Liver (tissue), 2 donors: ENCODE data around the gene ERVK3-1.

Experiments
- YY1 ChIP-seq: IDR thresholded peaks from 2 replicates; pipeline ENCODE4 v1.6.1; 2016; ENCODE audit warnings: antibody characterized with exemption, mild to moderate bottlenecking
- TF ChIP-seq, protein P1 (sequence below): fragments of 150-350 bp; IDR thresholded peaks from 2 replicates; pipeline ENCODE4 v1.5.1; 2017; ENCODE audit warnings: improper control_type of control experiment, low read depth, low read length; ENCODE audit not compliant: missing input control
- donor health status: healthy.

GRCh38 chr19:58336216-58336615 is 31.0 kb downstream of the ERVK3-1 start:
- TF ChIP-seq, protein P1, sequence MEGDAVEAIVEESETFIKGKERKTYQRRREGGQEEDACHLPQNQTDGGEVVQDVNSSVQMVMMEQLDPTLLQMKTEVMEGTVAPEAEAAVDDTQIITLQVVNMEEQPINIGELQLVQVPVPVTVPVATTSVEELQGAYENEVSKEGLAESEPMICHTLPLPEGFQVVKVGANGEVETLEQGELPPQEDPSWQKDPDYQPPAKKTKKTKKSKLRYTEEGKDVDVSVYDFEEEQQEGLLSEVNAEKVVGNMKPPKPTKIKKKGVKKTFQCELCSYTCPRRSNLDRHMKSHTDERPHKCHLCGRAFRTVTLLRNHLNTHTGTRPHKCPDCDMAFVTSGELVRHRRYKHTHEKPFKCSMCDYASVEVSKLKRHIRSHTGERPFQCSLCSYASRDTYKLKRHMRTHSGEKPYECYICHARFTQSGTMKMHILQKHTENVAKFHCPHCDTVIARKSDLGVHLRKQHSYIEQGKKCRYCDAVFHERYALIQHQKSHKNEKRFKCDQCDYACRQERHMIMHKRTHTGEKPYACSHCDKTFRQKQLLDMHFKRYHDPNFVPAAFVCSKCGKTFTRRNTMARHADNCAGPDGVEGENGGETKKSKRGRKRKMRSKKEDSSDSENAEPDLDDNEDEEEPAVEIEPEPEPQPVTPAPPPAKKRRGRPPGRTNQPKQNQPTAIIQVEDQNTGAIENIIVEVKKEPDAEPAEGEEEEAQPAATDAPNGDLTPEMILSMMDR, result no peak
- TF ChIP-seq YY1, result no peak
